ENCODE measurements around the gene PEX12. TPM values are rescaled to one million over a fixed set of nuclear protein-coding genes. Genes with fewer than 3 reads are reported as not detected.

PEX12 gene
- total and polyA plus RNA-seq, 2 of the 4 experiments (the other 2 are of a cell fraction): 4.5 to 7.9 TPM

DNA sequence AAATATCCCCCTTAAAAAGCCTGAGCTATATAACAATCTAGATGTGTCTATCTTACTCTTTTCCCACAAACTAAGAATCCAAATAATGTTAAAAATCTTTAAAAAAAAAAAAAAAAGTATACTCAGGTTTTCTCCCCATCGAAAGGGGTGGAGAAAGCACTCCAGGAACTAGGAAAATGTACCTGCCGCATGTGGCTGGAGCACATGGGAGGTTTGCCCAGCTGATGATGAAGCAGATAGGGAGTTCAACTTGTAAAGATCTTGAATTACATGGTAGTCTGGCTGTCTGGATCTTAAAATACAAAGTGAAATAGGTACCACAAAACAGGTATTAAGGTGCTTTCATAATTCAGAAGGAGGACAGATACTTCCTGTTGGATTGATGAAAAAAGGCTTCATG, 9.0 kb downstream of the PEX12 start:
- Histone ChIP-seq H3K27me3 (ENCODE audit: control insufficient read depth, insufficient read depth, low read length) (no peaks in the 10 kb centered on the region; the same call in none of the 2 replicates), H3K4me3 (ENCODE audit: insufficient read depth, low read depth, low read length) (no peak overlapping the region)
- CTCF ChIA-PET: no interaction called here

More for the DNA sequence above, 9.0 kb downstream of the PEX12 start:
- DNase-seq: no peak
- Histone ChIP-seq H3K18ac (ENCODE audit: low read depth, low read length) (no peak overlapping the region), H2BK120ac (ENCODE audit: low read depth, low read length) (no peak overlapping the region), H3K4ac (ENCODE audit: low read depth, low read length) (no peak overlapping the region), H3K9me1 (ENCODE audit: insufficient read depth, low read length) (peaks cover 3% of the 10 kb centered on the region; the same call in 1 of the 2 replicates), H3K9me3 (ENCODE audit: control insufficient read depth, insufficient read depth, low read length) (no peaks in the 10 kb centered on the region), H3K9ac (ENCODE audit: low read depth, low read length) (no peak overlapping the region), H3K79me1 (ENCODE audit: low read depth in 1 of 2, low read length in 2 of 2) (peaks cover 21 to 29% of the 10 kb centered on the region in 2 experiments), H3K14ac (replicated peaks; ENCODE audit: low read depth, low read length) (no peak overlapping the region), H3K56ac (ENCODE audit: extremely low read depth, insufficient read depth, low read length) (no peak overlapping the region), H2AK5ac (ENCODE audit: low read depth, low read length) (no peak overlapping the region), H2BK15ac (ENCODE audit: low read depth, low read length) (no peak overlapping the region), H3K27ac (ENCODE audit: insufficient read depth, low read length) (no peak overlapping the region), H4K5ac (ENCODE audit: low read depth, low read length) (no peak overlapping the region), H2AK9ac (replicated peaks; ENCODE audit: low read depth, low read length, poor library complexity) (no peak overlapping the region), H3K36me3 (ENCODE audit: control insufficient read depth, insufficient read depth, low read length) (peaks cover 2% of the 10 kb centered on the region; the same call in 1 of the 2 replicates), H3K23ac (ENCODE audit: low read depth, low read length) (no peak overlapping the region), H3K4me1 (ENCODE audit: control insufficient read depth, insufficient read depth, low read length) (peaks cover 2% of the 10 kb centered on the region; the same call in 1 of the 2 replicates), H3K4me2 (ENCODE audit: low read depth, low read length) (no peak overlapping the region), H4K8ac (ENCODE audit: low read depth in 2 of 2, low read length in 2 of 2) (no peak overlapping the region), H4K20me1 (ENCODE audit: insufficient read depth, low read length) (no peaks in the 10 kb centered on the region), H2AFZ (replicated peaks; ENCODE audit: low read length, poor library complexity) (no peak overlapping the region), H2BK20ac (ENCODE audit: low read depth, low read length) (no peak overlapping the region), H4K91ac (ENCODE audit: insufficient read depth, low read depth, low read length) (no peak overlapping the region), H2BK5ac (ENCODE audit: low read depth, low read length, poor library complexity, severe bottlenecking) (no peak overlapping the region)
- no peak for ATAC-seq (ENCODE audit: low read depth)
- POLR2A ChIA-PET (ENCODE audit: unreplicated experiment): no interaction called here
- BruUV-seq (replicated peaks): no TSS peak
- no peak for TF ChIP-seq RFX5 (IDR thresholded peaks at IDR 0.05; ENCODE audit: low read depth, low read length)
- no peak for TF ChIP-seq MXI1 (IDR thresholded peaks at IDR 0.05; ENCODE audit: borderline replicate concordance, low read depth, low read length)
- TF ChIP-seq NFE2L2 (IDR thresholded peaks at IDR 0.05; ENCODE audit: low read depth, low read length): no peak
- no peak for TF ChIP-seq FOS (IDR thresholded peaks at IDR 0.05; ENCODE audit: low read depth, low read length)
- TF ChIP-seq, protein P1, sequence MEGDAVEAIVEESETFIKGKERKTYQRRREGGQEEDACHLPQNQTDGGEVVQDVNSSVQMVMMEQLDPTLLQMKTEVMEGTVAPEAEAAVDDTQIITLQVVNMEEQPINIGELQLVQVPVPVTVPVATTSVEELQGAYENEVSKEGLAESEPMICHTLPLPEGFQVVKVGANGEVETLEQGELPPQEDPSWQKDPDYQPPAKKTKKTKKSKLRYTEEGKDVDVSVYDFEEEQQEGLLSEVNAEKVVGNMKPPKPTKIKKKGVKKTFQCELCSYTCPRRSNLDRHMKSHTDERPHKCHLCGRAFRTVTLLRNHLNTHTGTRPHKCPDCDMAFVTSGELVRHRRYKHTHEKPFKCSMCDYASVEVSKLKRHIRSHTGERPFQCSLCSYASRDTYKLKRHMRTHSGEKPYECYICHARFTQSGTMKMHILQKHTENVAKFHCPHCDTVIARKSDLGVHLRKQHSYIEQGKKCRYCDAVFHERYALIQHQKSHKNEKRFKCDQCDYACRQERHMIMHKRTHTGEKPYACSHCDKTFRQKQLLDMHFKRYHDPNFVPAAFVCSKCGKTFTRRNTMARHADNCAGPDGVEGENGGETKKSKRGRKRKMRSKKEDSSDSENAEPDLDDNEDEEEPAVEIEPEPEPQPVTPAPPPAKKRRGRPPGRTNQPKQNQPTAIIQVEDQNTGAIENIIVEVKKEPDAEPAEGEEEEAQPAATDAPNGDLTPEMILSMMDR (conservative IDR thresholded peaks at IDR 0.05; ENCODE audit: low read depth, low read length): no peak
- no peak for TF ChIP-seq RCOR1 (IDR thresholded peaks at IDR 0.05; ENCODE audit: insufficient replicate concordance, low read length)
- TF ChIP-seq CEBPB (IDR thresholded peaks at IDR 0.05; ENCODE audit: low read depth, low read length): no peak
- dilution Hi-C loops (cut with HindIII; ENCODE audit: low sequenced_read_pairs, unreplicated experiment) (no loop called here), in situ Hi-C loops (cut with MboI; ENCODE audit: low sequenced_read_pairs) (no loop called here), intact Hi-C loops (cut with micrococcal nuclease) (no loop called here)
- WGBS, 2 experiments (ENCODE audit: extremely low coverage in 2 of 2, insufficient read length in 1 of 2): no CpG with 5 or more reads among the region's 2 CpGs

All from IMR-90 (cell line).